MCF 10A (cell line): Measurements from ENCODE around the gene PPFIBP2. TPM values are rescaled to one million over a fixed set of nuclear protein-coding genes. Genes with fewer than 3 reads are reported as not detected.

ENCODE experiments used
- BruUV-seq: library from RNA; stranded (reverse); fragments of 400-500 nt; replicated peaks from 2 replicates; lab custom pipeline; 2021; lab: Mats Ljungman, UMichigan
- CTCF ChIA-PET: fragments of 300-600 bp; sonication (Branson Sonifier 250); formaldehyde crosslinking; extraction: SDS; loops from one replicate; lab custom pipeline; 2021; ENCODE audit warnings: antibody characterized with exemption, inconsistent platforms; lab: Yijun Ruan, JAX
- POLR2A ChIA-PET: fragments of 300-600, 350-650 bp; sonication (Branson Sonifier 250); formaldehyde crosslinking; extraction: SDS; loops from one replicate; lab custom pipeline; 2020; ENCODE audit warnings: antibody characterized with exemption, inconsistent platforms; lab: Yijun Ruan, JAX
- DNase-seq: peaks from one replicate; pipeline ENCODE4 v3.0.0-alpha.2; 2018; ENCODE audit not compliant: unreplicated experiment
- H3K27ac Mint-ChIP-seq: one replicate; pipeline ENCODE4 v1.8.0; 2022; ENCODE audit warnings: mild to moderate bottlenecking, low read depth, mixed read lengths; ENCODE audit not compliant: unreplicated experiment
- H3K27me3 Mint-ChIP-seq: one replicate; pipeline ENCODE4 v1.8.0; 2022; ENCODE audit warnings: mixed read lengths; ENCODE audit not compliant: insufficient read depth, unreplicated experiment
- H3K36me3 Mint-ChIP-seq: one replicate; pipeline ENCODE4 v1.8.0; 2022; ENCODE audit warnings: mild to moderate bottlenecking, moderate library complexity, mixed read lengths; ENCODE audit not compliant: insufficient read depth, unreplicated experiment
- H3K4me1 Mint-ChIP-seq: one replicate; pipeline ENCODE4 v1.8.0; 2022; ENCODE audit warnings: mixed read lengths; ENCODE audit not compliant: insufficient read depth, unreplicated experiment
- H3K4me3 Mint-ChIP-seq: one replicate; pipeline ENCODE4 v1.8.0; 2022; ENCODE audit warnings: mild to moderate bottlenecking, moderate library complexity, mixed read lengths; ENCODE audit not compliant: unreplicated experiment
- H3K9me3 Mint-ChIP-seq: one replicate; pipeline ENCODE4 v1.8.0; 2022; ENCODE audit warnings: mixed read lengths; ENCODE audit not compliant: unreplicated experiment
- intact Hi-C: fragments of 100-400 bp; cut with micrococcal nuclease; formaldehyde crosslinking; loops from 2 replicates; pipeline ENCODE4 v1.14.1; 2022
- total RNA-seq: library from RNA; stranded (reverse); gene quantifications from 2 replicates; pipeline ENCODE4 v1.2.3, GENCODE V29; 2022
- TF ChIP-seq, protein P1 (sequence below): fragments of 200-600 bp; IDR thresholded peaks from one replicate; pipeline ENCODE4 v1.8.0; 2022; ENCODE audit warnings: antibody characterized with exemption, mild to moderate bottlenecking; ENCODE audit not compliant: unreplicated experiment

Gene PPFIBP2
- total RNA-seq, 1 experiment from 2014 or later, result 3.5 TPM

DNA sequence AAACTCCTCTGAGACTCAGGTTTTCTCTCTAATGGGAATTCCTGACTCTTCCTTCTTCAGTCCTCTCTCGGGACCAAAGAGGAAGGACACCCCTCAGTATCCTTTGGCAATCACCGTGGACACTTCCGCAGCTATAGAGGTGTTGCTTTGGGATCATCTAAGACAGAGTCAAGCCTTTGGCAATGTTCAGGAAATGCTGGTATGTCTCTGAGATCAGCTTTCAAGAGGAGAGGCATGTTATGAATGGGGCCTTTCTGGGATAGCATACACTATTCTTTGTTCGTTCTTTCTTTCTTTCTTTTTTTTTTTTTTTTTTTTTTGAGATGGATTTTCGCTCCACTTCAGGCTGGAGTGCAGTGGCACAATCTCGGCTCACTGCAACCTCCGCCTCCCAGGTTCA lies 42.7 kb upstream of the PPFIBP2 start:
- no peaks in the 10 kb centered on the region for H3K36me3 Mint-ChIP-seq
- no peak overlapping the region for H3K27ac Mint-ChIP-seq
- CTCF ChIA-PET, result interaction anchor here (0.7 to 1.8 kb wide), 7 partner anchors 25 to 100 kb away, joined by 3 to 8 read pairs (median 4); no protein-coding TSS in a partner anchor

DNA sequence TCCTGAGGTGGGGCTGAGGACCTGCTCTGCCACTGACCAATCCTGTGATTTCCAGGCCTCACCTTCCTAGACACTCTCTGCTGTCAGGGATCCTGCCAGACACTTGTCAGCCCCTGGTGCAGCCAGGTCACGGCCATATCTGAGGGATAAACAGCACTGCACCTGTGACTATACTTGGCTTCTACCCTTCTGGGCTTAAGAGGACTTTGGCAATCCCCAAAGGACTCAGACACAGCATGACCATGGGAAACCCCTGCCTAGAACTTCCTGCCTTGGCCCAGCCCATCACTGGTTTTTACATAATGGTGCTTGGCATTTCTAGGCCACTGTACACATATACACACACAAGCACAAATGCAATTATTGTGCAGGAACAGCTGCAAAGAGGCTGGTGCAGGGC lies 40.1 kb upstream of the PPFIBP2 start:
- H3K27ac Mint-ChIP-seq, result no peak overlapping the region
- intact Hi-C loops, result no loop called here
- TF ChIP-seq, protein P1, sequence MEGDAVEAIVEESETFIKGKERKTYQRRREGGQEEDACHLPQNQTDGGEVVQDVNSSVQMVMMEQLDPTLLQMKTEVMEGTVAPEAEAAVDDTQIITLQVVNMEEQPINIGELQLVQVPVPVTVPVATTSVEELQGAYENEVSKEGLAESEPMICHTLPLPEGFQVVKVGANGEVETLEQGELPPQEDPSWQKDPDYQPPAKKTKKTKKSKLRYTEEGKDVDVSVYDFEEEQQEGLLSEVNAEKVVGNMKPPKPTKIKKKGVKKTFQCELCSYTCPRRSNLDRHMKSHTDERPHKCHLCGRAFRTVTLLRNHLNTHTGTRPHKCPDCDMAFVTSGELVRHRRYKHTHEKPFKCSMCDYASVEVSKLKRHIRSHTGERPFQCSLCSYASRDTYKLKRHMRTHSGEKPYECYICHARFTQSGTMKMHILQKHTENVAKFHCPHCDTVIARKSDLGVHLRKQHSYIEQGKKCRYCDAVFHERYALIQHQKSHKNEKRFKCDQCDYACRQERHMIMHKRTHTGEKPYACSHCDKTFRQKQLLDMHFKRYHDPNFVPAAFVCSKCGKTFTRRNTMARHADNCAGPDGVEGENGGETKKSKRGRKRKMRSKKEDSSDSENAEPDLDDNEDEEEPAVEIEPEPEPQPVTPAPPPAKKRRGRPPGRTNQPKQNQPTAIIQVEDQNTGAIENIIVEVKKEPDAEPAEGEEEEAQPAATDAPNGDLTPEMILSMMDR, result no peak
- no peaks in the 10 kb centered on the region for H3K9me3 Mint-ChIP-seq
- CTCF ChIA-PET, result interaction anchor here (1.1 to 1.6 kb wide), 3 partner anchors 13 to 214 kb away, joined by 3 to 5 read pairs (median 3); no protein-coding TSS in a partner anchor
- no peaks in the 10 kb centered on the region for H3K4me1 Mint-ChIP-seq
- POLR2A ChIA-PET, result no interaction called here
- H3K27me3 Mint-ChIP-seq, result no peaks in the 10 kb centered on the region
- BruUV-seq, result no TSS peak
- H3K36me3 Mint-ChIP-seq, result no peaks in the 10 kb centered on the region
- DNase-seq, result no peak
- no peak overlapping the region for H3K4me3 Mint-ChIP-seq

More for the DNA sequence above, 42.7 kb upstream of the PPFIBP2 start:
- Mint-ChIP-seq H3K9me3 (no peaks in the 10 kb centered on the region), H3K4me1 (no peaks in the 10 kb centered on the region), H3K4me3 (no peak overlapping the region), H3K27me3 (no peaks in the 10 kb centered on the region)
- TF ChIP-seq, protein P1, result no peak
- POLR2A ChIA-PET, result no interaction called here
- BruUV-seq, result no TSS peak
- intact Hi-C loops, result no loop called here
- no peak for DNase-seq

DNA sequence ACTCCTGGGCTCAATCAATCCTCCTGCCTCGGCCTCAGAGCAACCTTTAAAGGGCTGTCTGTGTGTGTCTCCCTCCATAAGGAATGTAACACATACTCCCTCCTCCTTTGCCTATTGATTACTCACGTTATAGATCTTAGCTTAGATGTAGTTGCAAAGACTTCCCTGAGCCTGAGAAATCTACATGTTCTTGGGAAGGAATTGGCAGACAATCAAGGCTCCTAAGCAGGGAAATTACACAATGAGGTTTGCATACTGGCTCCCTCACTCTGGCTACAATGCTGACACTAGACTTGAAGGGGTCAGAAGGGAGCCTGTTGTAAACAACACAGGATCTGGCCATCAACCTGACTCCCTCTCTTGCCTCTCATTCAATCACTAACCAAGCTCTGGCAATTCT lies 33.7 kb upstream of the PPFIBP2 start:
- intact Hi-C loops, result no loop called here
- Mint-ChIP-seq H3K4me3 (no peak overlapping the region), H3K27me3 (no peaks in the 10 kb centered on the region), H3K36me3 (no peaks in the 10 kb centered on the region), H3K4me1 (no peaks in the 10 kb centered on the region), H3K27ac (no peak overlapping the region), H3K9me3 (no peaks in the 10 kb centered on the region)
- ChIA-PET POLR2A (no interaction called here), CTCF (interaction anchor here (0.8 to 1.2 kb wide), 2 partner anchors 12 to 33 kb away, joined by 3 to 4 read pairs; no protein-coding TSS in a partner anchor)
- TF ChIP-seq, protein P1, result no peak
- BruUV-seq, result no TSS peak
- peak; percentile 20 for DNase-seq

DNA sequence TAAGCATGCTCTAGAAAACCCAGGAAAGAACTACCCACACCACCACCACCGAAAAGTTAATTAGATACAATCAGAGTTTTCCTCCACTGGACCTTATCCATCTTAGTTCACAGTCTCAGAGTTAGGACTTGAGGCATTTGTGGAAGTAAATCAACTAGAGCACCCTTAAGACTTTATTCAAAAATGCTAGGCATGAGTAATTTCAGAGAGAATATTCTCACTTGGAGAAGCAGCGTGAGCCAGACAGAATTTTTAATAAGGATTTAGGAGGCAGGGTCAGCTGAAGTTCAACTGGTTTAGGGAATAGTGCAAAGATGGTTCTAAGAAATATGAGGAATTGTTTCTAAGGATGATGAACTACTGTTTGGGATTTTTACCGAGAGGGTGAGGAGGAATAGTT lies 29.7 kb upstream of the PPFIBP2 start:
- intact Hi-C loops, result no loop called here
- H3K9me3 Mint-ChIP-seq, result no peaks in the 10 kb centered on the region
- POLR2A ChIA-PET, result no interaction called here

More for the DNA sequence above, 29.7 kb upstream of the PPFIBP2 start:
- CTCF ChIA-PET, result no interaction called here
- DNase-seq, result no peak
- no TSS peak for BruUV-seq
- no peaks in the 10 kb centered on the region for H3K4me1 Mint-ChIP-seq
- TF ChIP-seq, protein P1, result no peak
- H3K27me3 Mint-ChIP-seq, result no peaks in the 10 kb centered on the region
- H3K36me3 Mint-ChIP-seq, result no peaks in the 10 kb centered on the region
- H3K27ac Mint-ChIP-seq, result no peak overlapping the region
- no peak overlapping the region for H3K4me3 Mint-ChIP-seq
